DMS114 treated with DMSO at 0.1 percent for 48 hours (cell line): ENCODE measurements around the gene GPR119.
"Not testable (repeated sequence)": the region's sequence is repeated elsewhere in the genome, so short reads cannot be mapped to it uniquely, and the experiment has no call there.

ENCODE experiments used
- DNase-seq: peaks from one replicate; lab custom pipeline; 2025; ENCODE audit not compliant: unreplicated experiment; lab: John Stamatoyannopoulos, UW

GPR119 gene

DNA sequence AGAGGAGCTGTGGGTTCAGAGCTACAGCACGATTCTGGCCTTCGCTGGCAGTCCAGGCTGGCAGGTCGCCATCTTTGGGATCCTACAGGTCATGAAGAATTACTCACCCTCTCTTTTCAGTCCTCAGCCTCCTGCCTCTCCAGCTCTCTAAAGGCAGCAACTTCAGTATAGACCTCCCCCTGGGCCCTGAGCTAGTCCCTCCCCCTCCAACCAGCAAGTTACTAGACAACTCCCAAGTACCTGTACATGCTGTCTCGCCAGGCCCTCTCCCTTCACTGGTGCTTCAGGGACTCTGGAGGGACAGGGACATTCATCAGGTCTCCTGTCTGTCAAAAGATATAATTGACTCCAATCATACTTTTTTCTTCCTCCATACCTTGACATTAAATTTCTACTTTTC, at the start of gene GPR119:
GPR119 (minus strand) TSS at position 155 of the 400 bp plus-strand sequence. CDS start 227 bp downstream, outside the sequence.
- DNase-seq: no peak

DNA sequence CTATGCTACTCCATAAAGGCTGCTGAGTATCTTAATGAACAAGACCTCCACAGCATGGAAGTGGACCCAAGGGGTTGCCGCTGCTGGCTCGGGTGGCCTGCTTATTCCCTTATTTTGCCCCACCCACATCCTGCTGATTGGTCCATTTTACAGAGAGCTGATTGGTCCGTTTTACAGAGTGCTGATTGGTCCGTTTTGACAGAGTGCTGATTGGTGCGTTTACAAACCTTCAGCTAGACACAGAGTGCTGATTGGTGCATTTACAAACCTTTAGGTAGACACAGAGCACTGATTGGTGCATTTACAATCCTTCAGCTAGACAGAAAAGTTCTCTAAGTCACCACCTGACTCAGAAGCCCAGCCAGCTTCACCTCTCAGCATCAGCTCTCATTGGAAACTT, 43.8 kb upstream of the GPR119 start:
- not testable (repeated sequence) for DNase-seq

DNA sequence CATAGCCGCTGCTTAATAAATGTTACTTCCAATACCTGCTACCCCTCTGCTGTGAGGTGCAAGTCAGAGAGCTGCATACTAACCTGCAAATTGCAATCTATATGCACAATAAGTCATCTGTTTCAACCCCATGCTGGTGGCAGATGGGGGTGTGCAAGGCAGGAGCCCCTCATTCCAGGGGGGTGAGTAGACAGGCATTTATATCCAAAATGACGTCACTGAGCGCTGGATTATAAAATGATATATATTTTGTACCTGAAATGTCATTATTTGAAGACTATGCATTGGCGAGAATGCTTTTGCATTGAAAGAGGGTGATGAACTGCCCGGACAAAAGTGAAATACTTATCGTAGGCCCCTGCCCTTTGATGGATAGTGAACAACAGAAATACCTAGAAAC, 41.1 kb upstream of the GPR119 start:
- no peak for DNase-seq

DNA sequence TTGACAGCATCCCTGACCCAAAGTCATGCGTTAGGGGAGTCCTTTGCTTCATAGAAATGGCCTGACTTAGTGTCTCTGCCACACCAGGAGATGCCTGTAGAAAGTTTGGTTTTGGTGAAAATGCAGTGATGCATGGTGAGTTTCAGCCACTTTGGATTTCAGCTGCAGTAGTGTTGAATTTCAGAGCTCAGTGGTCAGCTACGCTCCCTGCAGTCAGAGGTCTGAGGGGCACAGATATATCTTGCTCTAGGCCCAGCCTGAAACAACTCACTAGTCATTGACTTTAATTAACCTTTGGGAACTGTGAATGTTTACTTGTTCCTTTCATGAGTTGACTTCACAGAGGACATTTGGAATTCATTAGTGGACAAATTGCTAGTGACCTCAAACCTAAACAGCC, 33.8 kb upstream of the GPR119 start:
- no peak for DNase-seq

DNA sequence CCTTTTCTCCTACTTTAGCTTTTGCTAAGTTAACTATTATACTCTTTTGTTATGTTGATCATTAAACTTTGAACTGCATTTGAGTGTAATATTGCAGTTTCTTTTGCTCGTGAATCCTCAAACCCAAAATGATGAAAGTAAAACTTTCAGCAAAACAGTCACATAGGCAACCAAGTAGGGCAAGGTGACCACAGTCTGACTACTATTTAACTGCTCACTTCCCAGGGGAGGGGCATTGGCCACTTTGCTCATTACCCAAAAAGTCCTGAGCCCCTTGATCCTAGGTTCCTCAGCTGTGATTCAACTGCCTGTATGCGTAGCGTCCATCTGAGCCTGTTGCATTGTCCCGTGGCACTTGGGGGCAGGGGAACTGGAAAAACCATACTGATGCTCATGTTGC, 33.3 kb upstream of the GPR119 start:
- no peak for DNase-seq

DNA sequence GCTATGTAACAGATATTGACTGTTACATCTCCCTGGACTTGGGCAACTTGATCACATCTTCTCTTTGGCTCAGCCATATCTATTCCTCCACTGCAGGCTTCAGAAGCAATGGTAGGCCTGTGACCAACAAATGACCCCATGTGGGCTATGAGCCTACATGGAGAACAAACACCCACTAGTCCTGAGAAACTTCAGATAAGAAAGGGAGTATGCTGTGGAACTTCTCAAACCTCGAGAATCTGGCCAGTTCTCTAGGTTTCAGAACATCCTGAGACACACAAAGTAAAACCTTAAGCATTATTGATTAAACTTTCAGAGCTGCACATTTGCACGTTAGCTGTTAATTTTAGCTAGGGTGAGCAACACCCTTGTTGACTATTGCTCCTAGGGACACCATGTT, 32.6 kb upstream of the GPR119 start:
- DNase-seq: no peak

DNA sequence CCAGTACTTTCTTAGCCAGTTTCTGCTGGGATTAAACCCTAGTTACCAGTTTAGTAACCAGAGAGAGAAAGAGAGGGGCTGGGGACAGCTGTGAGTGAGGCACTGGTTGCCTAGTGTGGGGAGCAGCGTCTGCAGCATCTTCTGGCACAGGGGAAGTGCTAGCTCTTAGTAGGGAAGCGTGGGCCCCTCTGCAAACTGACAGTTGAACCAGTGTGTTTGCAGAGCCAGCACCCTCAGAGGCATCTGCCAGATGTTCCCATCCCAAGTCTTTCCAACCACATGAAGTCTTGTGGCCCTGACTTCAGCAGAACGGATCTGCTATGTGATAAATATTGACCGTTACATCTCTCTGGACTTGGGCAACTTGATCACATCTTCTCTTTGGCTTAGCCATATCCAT, 31.3 kb upstream of the GPR119 start:
- DNase-seq: no peak

DNA sequence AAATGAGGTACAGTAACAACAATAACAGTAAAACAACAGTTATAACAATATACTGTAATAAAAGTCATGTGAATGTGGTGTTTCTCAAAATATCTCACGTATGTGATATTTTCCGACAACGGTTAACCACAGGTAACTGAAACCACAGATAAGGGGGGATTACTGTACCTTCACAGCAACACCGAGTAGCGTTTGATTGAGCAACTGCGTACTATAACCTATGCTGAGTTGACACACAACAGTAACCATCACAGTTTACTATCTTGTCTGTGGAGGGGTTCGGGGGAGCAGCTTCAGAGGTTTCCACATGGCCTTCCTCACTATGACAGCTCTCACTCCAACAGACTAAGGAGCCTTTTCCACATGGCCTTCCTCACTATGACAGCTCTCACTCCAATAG, 29.7 kb upstream of the GPR119 start:
- no peak for DNase-seq

DNA sequence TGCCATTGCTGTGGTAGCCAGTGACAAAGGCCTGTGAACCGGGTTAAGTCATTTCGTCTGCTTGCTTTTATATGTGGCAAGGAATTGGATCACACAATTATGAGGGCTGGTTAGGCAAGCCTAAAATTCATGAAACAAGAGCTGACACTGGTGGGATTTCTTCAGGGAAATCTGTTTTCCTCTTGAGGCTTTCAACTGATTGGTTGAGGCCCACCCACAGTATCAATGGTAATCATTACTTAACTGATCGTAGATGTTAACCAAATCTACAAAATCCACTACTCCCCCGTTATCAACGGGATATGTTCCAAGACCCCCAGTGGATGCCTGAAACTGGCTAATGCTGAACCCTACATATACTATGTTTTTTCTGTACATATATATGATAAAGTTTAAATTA, 29.3 kb upstream of the GPR119 start:
- DNase-seq: no peak

DNA sequence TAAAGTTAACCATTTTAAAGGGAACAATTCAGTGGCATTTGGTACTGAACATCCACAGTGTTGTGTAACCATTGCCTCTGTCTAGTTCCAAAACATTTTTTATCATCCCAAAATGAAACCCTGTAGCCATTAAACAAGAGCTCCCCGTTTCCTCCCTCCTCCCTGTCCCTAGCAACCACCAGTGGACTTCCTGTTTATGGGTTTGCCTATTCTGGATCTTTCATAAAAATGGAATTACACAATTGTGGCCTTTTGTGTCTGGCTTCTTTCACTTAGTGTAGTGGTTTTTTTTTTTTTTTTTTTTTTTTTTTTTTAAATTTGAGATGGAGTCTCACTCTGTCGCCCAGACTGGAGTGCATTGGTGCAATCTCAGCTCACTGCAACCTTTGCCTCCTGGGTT, 27.9 kb upstream of the GPR119 start:
- DNase-seq: no peak

DNA sequence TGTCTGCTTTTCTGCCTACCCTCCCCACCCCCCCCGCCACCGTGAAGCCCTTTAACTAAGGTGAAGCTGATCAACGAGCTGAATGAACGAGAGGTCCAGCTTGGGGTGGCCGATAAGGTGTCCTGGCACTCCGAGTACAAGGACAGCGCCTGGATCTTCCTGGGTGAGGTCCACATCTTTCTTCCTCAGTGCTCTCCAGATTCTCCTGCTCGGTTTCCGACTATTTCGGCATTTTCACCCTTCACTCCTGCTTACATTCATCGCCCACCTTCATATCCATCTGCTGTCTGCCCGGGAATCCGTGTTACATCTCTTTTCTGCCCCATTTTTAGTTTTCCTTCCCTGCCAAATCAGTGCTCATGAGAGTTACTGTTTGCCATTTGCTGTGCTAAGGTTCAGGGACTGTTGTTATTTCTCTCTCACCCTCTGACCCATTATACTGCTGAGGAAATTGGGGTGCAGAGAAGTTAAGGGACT, 16.8 kb upstream of the GPR119 start:
- no peak for DNase-seq

DNA sequence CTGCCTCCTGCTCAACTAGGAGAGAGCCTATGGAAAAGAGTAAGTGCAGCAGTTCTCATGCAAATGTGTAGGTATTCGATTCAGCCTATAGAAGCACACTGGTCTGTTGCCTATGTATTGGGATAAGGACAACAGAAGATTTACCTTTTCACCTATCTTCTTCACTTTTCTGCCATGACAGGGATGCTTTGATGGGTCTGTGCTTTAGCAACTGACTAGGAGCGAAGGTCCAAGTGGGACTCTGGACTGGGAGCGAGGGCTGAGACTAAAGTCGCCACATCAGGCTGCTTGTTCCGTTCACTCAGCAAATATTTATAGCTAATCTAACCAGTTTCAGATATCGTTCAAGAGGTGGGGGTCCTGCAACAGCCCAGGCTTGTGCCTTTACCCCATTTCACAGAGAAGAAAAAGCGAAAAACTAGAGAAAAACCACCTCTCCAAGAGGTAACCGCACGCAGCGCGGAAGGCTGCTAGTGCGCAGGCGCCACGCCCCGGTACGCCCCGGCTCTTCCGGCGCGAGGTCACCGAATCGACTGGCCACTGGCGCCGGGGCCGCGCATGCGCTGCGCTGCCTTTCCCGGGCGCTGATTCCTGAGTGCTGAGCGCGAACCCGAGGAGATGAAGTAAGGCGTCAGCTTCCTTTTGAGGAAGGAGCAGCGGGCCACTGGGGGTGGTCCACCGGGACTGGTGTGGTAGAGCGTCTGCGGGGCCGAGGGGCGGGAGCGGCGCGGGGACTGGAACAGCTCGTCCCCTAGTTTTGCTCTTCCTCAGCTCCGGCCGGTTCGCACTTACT, 16.1 kb upstream of the GPR119 start, which contains the start of gene RBMX2:
RBMX2 (plus strand) TSS at position 573 of the 793 bp plus-strand sequence; CDS start at position 619, 46 bp downstream.
- peak; percentile 39 for DNase-seq

DNA sequence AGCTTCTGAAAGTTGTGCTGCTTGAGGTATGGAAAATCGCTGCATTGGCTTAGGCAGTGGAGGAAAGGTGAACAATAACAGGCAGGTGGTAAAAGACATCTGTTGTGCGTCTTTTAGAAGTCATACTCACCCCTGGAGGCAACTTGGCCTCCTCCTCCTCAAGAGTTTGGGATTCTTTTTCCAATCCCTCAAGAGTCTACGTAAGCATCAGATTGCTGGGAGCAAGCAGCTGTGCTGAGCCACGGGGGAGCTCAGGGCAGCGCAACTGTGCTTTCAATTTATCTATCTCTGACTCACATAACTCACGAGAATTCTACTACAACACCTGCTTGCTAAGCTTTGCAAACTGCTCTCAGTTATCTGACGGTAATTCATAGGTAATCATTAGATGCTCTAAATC, 9.9 kb upstream of the GPR119 start:
- DNase-seq: no peak

DNA sequence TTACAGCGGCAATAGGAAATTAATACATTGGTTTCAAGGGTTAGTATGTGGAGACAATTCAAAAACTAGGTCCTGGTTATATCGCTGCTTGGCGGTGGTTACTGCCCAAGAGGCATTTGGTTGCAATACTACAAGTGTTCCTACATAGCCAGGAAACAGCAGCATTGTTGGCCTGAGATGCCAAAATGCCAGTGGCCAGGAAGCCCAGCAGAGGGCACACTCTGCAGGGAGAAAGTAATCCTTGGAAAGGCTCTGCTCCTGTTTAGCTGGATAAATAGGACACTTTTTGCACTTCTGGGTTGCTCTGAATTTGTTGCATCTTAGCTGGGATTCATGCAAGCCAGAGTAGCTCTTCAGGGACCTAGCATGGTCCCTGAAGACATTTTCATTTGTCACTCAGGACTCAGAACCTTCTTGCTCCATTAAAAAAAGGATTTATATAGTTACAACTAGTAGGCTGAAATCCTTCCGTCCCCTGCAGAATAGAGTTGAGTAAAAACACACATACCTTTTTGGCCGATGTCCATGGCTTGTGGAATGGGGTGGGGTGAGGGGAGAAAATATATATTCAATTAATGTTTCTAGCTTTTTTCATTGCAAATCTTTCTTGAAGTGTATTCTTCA, 8.1 kb upstream of the GPR119 start:
- DNase-seq: no peak

DNA sequence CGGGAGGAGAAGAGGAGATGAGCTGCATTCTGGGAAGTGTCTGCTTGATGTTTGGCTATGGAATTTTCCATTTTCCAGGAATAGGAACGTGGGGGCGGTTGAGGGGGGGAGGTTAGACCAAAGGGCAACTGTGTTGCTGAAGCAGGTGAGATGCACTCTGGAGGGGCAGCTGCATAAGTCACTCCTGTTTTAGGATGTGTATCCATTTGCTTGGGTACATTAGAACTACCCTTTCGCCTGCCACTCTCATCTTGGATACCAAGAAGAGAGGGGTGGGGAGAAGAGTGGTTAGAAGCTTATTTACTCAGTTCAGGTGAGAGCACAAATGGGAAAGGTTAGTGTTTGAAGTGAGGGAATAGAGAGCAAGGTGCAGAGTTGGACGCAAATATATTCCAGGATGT, 934 bp upstream of the GPR119 start:
- no peak for DNase-seq

DNA sequence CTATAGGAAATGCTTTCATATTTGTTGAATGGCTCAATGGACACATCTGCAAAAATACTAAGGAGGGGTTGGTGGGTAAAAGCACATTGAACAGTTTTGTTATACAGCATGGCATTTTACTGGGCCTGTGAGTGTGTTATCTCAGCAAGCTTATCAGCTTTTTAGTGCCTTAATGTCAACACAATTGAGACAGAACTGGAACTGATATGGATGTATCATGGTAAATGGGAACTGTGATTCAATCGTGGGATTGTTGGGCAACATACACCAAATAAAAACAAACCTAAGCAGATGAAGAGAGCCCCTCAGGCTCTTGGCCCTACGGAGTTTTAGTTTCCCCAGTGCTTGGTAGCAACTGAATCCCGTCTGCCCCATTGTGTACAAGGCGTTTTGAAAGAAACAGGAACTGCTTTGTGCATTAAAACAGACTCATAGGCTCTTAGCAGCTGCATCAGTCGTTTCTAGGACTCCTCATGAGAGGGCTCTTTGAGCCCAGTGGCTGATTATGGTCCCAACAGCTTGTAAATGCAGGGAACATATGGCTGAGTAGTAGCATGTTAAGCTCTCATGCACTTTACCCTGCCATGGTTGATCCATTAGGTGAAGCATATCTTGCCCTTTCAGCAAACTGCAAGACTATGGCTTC, 7.3 kb downstream of the GPR119 start:
- DNase-seq: no peak

DNA sequence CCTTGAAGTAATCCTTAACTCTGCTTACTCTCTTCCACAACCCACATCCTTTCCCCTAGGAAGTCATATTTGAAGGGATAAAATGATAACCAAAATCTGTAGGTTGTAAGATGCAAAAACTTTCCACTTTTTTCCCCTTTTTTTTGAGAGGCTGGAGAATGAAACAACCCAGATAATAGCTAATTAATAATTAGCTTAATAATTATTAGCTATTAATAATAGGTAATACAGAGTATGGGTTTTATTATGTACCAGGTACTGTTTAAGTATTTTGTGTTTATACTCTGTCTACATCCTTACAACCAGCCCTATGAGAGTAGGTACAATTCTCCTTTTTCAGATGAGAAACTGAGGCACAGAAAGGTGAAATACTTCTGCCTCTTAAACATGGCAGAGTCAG, 9.4 kb downstream of the GPR119 start:
- no peak for DNase-seq

DNA sequence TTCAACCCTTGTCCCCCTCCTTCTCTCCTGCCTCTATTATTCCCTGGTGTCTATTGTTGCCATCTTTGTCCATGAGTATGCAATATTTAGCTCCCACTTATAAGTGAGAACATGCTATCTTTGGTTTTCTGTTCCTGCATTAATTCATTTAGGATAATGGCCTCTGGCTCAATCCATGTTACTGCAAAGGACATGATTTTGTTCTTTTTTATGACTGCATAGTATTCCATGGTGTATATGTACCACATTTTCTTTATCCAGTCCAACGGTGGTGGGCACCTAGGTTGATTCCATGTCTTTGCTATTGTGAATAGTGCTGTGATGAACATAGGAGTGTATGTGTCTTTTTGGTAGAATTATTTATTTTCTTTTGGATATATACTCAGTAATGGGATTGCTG, 33.4 kb downstream of the GPR119 start:
- not testable (repeated sequence) for DNase-seq

DNA sequence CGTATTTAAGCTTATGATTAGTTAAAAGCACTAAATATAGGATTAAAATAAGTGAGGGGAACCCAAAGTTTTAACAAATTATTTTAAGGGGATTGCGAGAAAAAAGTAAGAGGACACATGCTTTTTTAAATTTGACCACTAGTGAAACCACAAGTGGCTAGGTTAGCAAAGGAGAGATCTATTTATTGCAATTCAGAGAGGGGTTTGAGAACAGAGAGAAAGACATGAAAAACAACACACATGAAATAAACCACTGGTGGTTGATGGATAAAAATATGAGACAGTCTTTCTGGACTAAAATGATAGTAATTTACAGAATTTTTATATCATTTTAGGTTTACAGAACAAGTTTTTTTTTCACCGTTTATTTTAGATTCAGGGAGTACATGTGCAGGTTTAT, 33.9 kb downstream of the GPR119 start:
- no peak for DNase-seq

DNA sequence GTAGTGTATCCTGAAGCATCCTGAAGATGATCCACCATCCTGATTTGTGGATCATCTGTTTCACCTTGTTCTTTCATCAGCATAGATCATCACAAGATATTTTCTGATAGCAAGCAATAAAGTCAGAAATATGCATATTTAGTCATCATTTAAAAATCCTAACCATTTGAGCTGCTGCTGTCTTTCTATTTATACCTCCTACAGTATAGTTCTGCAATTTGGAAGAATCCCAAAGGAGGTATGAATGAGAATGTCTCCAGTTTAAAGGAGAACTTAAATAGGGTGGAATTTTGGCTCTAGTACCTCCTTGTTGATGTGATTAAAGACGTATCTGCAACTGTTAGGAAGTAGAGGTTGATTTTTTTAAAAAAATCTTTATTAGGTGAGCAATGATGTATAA, 38.2 kb downstream of the GPR119 start:
- no peak for DNase-seq

DNA sequence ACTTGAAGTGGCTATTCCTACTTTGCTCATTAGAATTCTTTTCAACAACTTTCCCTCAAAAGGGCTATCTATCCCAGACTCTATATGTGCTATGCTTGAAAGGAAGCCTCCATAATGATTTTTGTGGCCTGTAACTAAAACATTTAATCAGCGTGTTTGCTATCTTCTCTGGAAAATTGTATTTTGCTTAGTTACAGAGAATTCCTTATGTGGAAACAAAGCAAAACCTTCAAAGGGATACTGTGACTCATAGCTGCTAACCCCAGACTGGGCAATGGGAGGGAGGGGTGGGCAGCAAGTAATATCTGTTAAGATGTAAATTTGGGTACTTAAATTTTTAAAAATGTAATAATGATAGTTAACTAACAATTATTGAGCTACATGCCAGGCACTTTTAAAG, 42.1 kb downstream of the GPR119 start:
- no peak for DNase-seq

DNA sequence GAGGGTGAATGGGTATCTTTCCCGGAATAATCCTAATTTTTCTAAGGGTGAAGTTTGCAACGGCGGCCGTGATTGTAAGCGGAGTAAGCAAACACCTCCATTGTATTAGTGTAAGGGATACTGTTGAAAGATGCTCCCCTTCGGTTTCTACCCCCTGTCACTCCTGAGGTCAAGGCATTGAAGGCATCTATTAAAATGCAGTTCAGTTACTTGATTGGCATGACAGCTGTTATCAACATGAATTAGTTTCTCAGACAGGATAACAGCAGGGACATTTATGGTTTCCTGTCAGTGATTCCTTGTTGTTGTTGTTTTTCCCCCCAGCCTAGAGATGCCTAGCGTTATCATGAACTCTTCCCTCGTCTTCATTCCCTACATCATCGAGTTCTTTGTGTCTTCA, 45.2 kb downstream of the GPR119 start:
- no peak for DNase-seq
